IPS-18a (cell line): ENCODE results near the gene IFNG-AS1.

Experiments used
- H3K27ac ChIP-seq: one replicate; pipeline ENCODE4 v1.5.1; 2013; ENCODE audit warnings: low read length
- H3K27me3 ChIP-seq: one replicate; pipeline ENCODE4 v1.6.1; 2013; ENCODE audit warnings: mild to moderate bottlenecking, low read length; ENCODE audit not compliant: control insufficient read depth, insufficient read depth
- H3K36me3 ChIP-seq: one replicate; pipeline ENCODE4 v1.6.1; 2013; ENCODE audit warnings: low read depth, low read length; ENCODE audit not compliant: control insufficient read depth
- H3K4me1 ChIP-seq: one replicate; pipeline ENCODE4 v1.6.1; 2013; ENCODE audit warnings: low read depth, low read length; ENCODE audit not compliant: control insufficient read depth
- H3K4me3 ChIP-seq: one replicate; pipeline ENCODE4 v1.5.1; 2013; ENCODE audit warnings: low read length
- H3K9ac ChIP-seq: one replicate; pipeline ENCODE4 v1.6.1; 2013; ENCODE audit warnings: mild to moderate bottlenecking, low read length, moderate library complexity
- H3K9me3 ChIP-seq: one replicate; pipeline ENCODE4 v1.6.1; 2013; ENCODE audit warnings: low read depth, low read length; ENCODE audit not compliant: control insufficient read depth

IFNG-AS1 gene

GRCh38 chr12:68018315-68018714, 29.1 kb downstream of the IFNG-AS1 start:
- Histone ChIP-seq H3K4me1 (no peaks in the 10 kb centered on the region), H3K36me3 (no peaks in the 10 kb centered on the region), H3K27me3 (no peaks in the 10 kb centered on the region), H3K9me3 (no peaks in the 10 kb centered on the region), H3K27ac (no peak overlapping the region), H3K9ac (no peak overlapping the region), H3K4me3 (no peak overlapping the region)

DNA sequence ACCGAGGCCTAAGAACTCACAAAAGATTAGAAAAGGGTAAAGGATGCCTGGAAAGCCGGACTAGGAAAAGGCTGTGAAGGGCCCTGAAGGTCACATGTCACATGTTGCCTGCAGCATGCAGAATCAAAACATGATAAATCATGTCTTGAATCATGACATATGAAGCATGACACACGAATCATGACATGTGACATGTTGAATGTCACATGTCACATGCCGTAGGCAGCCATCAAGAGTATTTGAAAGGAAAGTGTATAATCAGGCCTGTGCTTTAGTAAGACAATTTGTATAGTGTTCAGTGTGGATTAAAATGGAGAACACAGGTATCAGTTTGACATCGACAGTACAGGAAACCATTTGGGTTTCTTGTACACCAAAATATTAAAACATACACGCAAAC, 30.8 kb downstream of the IFNG-AS1 start:
- Histone ChIP-seq H3K36me3 (no peaks in the 10 kb centered on the region), H3K27ac (no peak overlapping the region), H3K27me3 (no peaks in the 10 kb centered on the region), H3K9me3 (no peaks in the 10 kb centered on the region), H3K9ac (no peak overlapping the region), H3K4me3 (no peak overlapping the region), H3K4me1 (no peaks in the 10 kb centered on the region)

DNA sequence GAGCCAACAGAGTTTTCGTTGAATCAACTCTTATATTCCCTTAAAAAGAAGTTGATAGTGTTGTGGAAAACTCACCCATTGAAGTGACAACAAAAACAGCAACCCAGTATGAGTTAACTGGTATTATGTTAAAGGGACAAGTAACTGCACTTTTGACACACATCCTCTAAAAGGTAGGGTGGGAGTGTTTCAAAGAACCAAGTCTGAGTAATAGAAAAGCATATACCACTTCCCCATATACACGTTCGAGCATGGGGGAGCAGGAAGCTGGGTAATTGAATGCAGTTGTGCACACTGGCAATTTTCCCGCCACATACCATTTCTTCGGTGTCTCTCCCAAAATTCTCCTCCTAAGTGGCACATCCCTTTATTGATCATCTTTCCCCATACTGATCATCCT, 31.5 kb downstream of the IFNG-AS1 start:
- Histone ChIP-seq H3K9me3 (no peaks in the 10 kb centered on the region), H3K36me3 (no peaks in the 10 kb centered on the region)

GRCh38 chr12:68028647-68029046, 39.4 kb downstream of the IFNG-AS1 start:
- H3K9ac ChIP-seq = no peak overlapping the region
- no peak overlapping the region for H3K4me3 ChIP-seq
- no peak overlapping the region for H3K27ac ChIP-seq
- no peaks in the 10 kb centered on the region for H3K36me3 ChIP-seq
- no peaks in the 10 kb centered on the region for H3K4me1 ChIP-seq
- H3K9me3 ChIP-seq = no peaks in the 10 kb centered on the region
- H3K27me3 ChIP-seq = no peaks in the 10 kb centered on the region

More for the DNA sequence above, 31.5 kb downstream of the IFNG-AS1 start:
- Histone ChIP-seq H3K27me3 (no peaks in the 10 kb centered on the region), H3K9ac (no peak overlapping the region), H3K27ac (no peak overlapping the region), H3K4me3 (no peak overlapping the region), H3K4me1 (no peaks in the 10 kb centered on the region)

DNA sequence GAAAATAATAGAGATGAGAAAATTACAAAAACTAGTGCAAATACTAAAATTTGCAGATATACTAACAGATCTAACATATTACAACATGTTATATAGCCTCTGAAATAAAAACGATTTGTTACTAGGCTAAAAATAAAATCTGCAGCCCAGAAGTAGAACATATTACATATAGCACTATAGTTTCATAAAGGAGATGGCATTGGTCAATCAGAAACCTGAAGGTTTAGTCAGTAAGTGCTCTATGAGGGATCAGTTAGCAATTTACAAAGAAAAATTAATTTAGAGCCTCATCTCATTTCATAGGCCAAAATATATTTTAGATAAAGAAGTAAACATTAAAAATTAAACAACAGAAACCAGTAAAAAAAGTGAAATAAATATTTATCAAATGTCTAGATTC, 41.0 kb downstream of the IFNG-AS1 start:
- no peak overlapping the region for H3K27ac ChIP-seq
- no peaks in the 10 kb centered on the region for H3K27me3 ChIP-seq
- no peaks in the 10 kb centered on the region for H3K36me3 ChIP-seq
- H3K9me3 ChIP-seq = no peaks in the 10 kb centered on the region
- H3K9ac ChIP-seq = no peak overlapping the region
- no peaks in the 10 kb centered on the region for H3K4me1 ChIP-seq
- no peak overlapping the region for H3K4me3 ChIP-seq

DNA sequence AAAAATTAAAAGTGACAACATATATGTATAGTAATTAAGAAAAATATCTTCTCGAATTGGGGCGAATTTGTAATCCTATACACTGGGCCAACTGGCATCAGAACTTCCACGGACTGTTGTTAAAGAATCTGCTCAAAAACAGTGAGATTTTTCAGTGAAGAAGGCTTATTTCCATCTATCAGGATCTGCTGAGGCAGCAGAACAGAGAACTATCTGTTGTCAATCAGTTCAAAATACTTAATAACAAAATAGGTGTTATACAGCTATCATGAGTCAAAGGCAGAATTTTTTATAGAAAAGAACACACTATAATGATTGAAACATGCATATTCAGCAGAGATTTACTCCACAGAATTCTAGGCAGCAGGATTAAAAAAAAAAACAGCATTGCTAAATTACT, 41.9 kb downstream of the IFNG-AS1 start:
- Histone ChIP-seq H3K4me3 (no peak overlapping the region), H3K27ac (no peak overlapping the region), H3K9ac (no peak overlapping the region), H3K27me3 (no peaks in the 10 kb centered on the region), H3K36me3 (no peaks in the 10 kb centered on the region), H3K9me3 (no peaks in the 10 kb centered on the region), H3K4me1 (no peaks in the 10 kb centered on the region)

- Histone ChIP-seq H3K27ac (no peak overlapping the region), H3K27me3 (no peaks in the 10 kb centered on the region), H3K9ac (no peak overlapping the region), H3K9me3 (no peaks in the 10 kb centered on the region), H3K4me1 (no peaks in the 10 kb centered on the region), H3K4me3 (no peak overlapping the region), H3K36me3 (no peaks in the 10 kb centered on the region)
Observed at GRCh38 chr12:68031881-68032739, 42.9 kb downstream of the IFNG-AS1 start.

- Histone ChIP-seq H3K27me3 (no peaks in the 10 kb centered on the region), H3K9me3 (no peaks in the 10 kb centered on the region), H3K9ac (no peak overlapping the region), H3K27ac (no peak overlapping the region), H3K4me1 (no peaks in the 10 kb centered on the region), H3K4me3 (no peak overlapping the region), H3K36me3 (no peaks in the 10 kb centered on the region)
Observed at GRCh38 chr12:68034567-68034966, 45.3 kb downstream of the IFNG-AS1 start.

DNA sequence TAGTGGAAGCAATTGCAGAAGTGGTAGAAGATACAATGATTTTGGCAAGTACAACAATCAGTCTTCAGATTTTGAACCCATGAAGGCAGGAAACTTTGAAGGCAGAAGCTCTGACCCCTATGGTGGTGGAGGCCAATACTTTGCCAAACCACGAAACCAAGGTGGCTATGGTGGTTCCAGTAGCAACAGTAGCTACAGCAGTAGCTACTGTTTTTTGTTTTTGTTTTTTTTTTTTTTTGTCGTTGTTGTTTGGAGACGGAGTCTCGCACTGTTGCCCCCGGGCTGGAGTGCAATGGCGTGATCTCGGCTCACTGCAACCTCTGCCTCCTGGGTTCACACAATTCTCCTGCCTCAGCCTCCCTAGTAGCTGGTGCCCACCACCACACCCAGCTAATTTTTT, 47.4 kb downstream of the IFNG-AS1 start:
- Histone ChIP-seq H3K27ac (no peak overlapping the region), H3K9ac (no peak overlapping the region), H3K36me3 (no peaks in the 10 kb centered on the region), H3K4me3 (no peak overlapping the region), H3K9me3 (no peaks in the 10 kb centered on the region), H3K27me3 (no peaks in the 10 kb centered on the region), H3K4me1 (no peaks in the 10 kb centered on the region)

GRCh38 chr12:68037616-68038255, 48.5 kb downstream of the IFNG-AS1 start:
- H3K4me3 ChIP-seq = no peak overlapping the region
- no peak overlapping the region for H3K27ac ChIP-seq
- no peaks in the 10 kb centered on the region for H3K9me3 ChIP-seq
- no peaks in the 10 kb centered on the region for H3K4me1 ChIP-seq
- no peaks in the 10 kb centered on the region for H3K36me3 ChIP-seq
- H3K27me3 ChIP-seq = no peaks in the 10 kb centered on the region
- H3K9ac ChIP-seq = no peak overlapping the region

DNA sequence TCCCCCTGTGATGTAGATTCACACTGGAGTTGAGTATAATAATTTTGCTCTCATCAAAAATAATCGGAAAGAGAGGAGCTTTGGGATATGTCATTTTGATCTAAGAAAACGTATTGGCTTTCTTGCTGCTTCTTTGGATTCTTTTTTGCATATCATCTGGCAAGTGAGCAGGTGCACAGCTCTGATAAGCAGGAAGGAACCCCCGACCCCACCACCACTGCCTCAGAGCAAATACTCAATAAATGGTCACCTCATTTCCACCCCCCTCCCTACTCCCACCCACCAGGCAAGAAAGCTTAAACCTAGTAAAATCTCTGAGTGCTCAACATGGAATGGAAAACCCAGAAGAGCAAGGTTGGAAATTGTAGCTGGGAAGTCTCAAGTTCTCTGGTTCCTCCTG, 49.4 kb downstream of the IFNG-AS1 start:
- Histone ChIP-seq H3K27me3 (no peaks in the 10 kb centered on the region), H3K4me1 (no peaks in the 10 kb centered on the region), H3K9me3 (no peaks in the 10 kb centered on the region), H3K4me3 (no peak overlapping the region), H3K9ac (no peak overlapping the region), H3K27ac (no peak overlapping the region), H3K36me3 (no peaks in the 10 kb centered on the region)
